Lower leg skin (tissue), 3 donors: ENCODE data around the gene YTHDF1.

Source experiments
- CTCF ChIP-seq, 3 donors: fragments of 450-650 bp; IDR thresholded peaks; one replicate each; pipeline ENCODE4 v1.5.1; 2016; ENCODE audit warnings: antibody characterized with exemption in 3 of 3, mild to moderate bottlenecking in 3 of 3, moderate library complexity in 2 of 3
- POLR2A ChIP-seq, 2 donors: fragments of 450-650 bp; IDR thresholded peaks; one replicate each; pipeline ENCODE4 v1.6.1; 2016 to 2017; ENCODE audit warnings: antibody characterized with exemption in 2 of 2, mild to moderate bottlenecking in 1 of 2, moderate library complexity in 1 of 2

GRCh38 chr20:63178446-63178820 lies 37.5 kb downstream of the YTHDF1 start:
- TF ChIP-seq POLR2A (IDR thresholded peaks at IDR 0.05) (no peak), CTCF (IDR thresholded peaks at IDR 0.05) (no peak)
